HG03159 (cell line): Measurements from ENCODE around the gene CAND2.

ENCODE experiments used
- ATAC-seq: cut with Tn5 transposase; IDR thresholded peaks from one replicate; pipeline ENCODE4 v1.9.1; 2021; ENCODE audit warnings: mild to moderate bottlenecking, moderate library complexity; ENCODE audit not compliant: unreplicated experiment

The CAND2 gene

GRCh38 chr3:12799525-12800440 is 3.3 kb downstream of the CAND2 start:
- no peak for ATAC-seq

DNA sequence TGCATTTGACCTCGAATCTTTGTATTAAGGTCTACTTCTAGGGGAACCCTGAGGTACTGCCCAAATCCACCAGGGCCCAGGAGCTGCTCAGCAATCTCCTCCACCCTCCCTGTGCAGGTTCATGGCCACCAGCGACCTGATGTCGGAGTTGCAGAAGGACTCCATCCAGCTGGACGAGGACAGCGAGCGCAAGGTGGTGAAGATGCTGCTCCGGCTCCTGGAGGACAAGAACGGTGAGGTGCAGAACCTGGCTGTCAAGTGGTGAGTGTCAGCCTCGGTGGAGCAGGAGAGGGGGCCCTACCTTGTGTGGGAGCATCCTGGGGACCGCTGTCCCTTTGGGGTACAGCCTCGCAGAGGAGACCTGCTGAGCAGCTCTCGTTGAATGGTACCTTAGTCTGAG is 6.9 kb downstream of the CAND2 start:
- no peak for ATAC-seq

DNA sequence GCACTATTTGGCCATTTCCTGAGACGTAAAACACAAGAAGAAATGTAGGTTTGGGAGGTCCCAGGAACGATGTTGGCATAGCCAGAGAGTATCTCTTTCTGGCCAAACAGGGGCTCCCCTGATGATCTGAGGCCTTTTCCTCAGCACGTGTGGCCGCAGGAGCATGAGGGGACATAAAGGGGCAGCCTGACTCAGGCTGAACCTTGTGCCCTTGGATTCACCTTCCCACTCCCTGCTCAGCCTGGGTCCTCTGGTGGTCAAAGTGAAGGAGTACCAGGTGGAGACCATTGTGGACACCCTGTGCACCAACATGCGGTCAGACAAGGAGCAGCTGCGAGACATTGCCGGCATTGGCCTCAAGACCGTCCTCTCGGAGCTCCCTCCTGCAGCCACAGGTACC is 10.6 kb downstream of the CAND2 start:
- ATAC-seq, result no peak

DNA sequence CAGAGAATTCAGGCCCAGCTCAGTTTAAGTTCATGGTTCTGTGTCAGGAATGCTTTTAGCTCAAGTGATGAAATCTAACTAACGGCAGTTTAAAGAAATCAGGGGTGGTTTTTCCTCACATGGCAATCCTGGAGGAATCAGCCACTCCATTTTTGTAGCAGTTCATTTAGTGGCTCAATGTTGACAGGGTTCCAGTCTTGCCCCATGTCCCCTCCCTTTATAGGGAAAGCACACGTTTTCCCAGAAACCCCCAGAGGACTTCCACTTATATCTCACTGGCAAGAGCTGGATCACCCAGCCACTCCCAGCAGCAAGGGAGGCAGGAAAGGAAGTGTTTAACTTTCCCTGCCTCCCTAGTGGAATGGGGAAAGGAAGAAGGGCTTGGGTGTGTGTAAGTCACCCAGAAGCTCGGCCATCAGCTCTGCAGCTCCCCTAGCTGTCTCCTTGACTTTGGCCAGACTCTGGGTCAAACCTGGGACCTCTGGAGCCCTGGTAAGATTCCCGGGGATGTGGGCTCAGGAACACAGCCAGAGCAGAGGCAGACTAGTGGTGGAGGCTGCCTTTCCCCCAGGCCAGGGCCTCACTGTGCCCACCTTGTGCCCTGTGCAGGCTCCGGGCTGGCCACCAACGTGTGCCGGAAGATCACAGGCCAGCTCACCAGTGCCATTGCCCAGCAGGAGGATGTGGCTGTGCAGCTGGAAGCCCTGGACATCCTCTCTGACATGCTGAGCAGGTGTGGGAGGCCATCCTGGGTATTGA is 11.3 kb downstream of the CAND2 start:
- ATAC-seq, result no peak

DNA sequence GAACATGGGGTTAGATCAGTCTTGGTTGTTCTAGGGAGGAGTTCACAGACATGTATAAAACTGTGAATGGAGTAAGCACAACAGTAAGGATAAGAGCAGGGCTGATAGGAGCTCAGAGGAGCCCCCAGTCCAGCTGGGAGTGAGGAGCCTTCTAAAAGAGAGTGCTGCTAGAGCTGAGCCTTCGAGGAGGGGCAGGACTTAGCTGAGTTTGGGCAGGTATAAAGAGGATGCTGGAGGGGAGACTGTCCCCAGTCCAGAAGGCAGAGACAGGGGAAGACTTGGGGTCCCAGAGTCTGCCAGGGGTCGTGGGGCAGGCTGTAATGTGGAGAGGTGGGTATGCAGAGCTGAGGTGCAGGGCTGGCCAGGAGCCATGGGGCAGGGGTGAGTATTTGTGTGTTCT is 12.1 kb downstream of the CAND2 start:
- ATAC-seq, result no peak

DNA sequence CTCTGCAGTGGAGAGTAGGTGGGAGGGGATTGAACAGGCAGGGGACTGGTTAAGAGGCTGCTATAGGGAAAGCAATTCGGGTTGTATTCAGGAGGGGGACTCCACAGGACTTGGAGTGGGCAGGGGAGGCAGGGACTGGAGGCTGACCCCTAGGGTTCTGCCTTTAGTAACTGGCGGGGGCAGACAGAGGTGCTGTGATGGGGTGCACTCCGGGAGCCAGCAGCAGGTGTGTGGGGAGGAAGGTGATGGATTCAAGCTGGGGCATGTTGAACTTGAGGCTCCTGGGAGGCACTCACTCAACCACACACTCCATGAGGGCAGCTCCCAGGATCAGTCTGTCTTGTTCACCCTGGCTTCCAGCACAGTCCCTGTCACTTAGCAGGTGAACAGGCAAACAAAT is 12.5 kb downstream of the CAND2 start:
- no peak for ATAC-seq

DNA sequence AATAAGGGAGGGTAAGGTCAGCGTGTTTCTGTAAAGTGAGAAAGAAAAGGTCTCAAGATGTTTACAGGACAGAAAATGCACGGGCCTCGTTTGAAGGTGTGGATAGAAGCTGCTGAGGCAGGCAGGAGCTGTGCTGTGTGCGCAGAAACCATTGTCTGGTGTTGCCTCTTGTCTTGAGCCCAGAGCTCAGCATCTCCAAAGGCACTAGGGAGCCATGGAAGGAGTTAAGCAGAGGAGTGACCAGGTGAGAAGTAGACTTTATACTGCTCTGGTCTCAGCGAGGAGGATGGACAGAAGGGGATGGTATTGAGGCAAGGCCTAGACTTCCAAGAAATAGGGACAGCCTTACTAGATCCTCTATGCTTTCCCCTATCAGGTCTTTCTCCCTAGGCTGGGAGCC is 13.0 kb downstream of the CAND2 start:
- no peak for ATAC-seq

DNA sequence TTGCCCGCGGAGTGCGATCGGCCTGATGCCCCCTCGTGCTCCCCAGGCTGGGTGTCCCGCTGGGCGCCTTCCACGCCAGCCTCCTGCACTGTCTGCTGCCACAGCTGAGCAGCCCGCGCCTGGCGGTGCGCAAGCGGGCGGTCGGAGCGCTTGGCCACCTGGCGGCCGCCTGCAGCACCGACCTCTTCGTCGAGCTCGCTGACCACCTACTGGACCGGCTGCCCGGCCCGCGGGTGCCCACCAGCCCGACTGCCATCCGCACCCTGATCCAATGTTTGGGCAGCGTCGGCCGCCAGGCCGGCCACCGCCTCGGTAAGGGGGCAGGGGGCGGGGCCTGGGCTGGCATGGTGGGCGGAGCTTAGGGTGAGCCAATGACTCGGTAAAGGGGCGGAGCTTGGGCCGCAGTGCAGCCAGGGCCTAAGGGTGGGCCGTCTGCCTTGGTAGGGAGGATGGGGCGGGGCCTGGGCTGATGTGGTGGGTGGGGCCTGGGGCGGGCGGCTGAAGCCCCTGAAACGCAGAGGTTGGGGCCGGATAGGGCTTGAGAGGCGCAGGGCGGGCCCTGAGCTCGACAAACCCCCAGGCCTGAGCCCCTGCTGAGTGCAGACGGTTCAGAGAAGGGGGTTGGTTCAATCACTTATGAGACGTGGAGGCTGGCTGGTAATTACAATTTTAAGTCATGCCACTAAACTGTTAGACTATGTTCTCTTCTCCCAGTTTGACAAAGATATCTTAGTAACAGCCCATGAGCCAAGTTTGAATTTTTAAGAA is 13.7 kb downstream of the CAND2 start:
- peak; percentile 99 for ATAC-seq

- ATAC-seq, result no peak
Observed at GRCh38 chr3:12810961-12811360, 14.5 kb downstream of the CAND2 start.

- no peak for ATAC-seq
Observed at GRCh38 chr3:12812812-12813211, 16.3 kb downstream of the CAND2 start.

GRCh38 chr3:12813967-12814366 is 17.5 kb downstream of the CAND2 start:
- ATAC-seq, result no peak

DNA sequence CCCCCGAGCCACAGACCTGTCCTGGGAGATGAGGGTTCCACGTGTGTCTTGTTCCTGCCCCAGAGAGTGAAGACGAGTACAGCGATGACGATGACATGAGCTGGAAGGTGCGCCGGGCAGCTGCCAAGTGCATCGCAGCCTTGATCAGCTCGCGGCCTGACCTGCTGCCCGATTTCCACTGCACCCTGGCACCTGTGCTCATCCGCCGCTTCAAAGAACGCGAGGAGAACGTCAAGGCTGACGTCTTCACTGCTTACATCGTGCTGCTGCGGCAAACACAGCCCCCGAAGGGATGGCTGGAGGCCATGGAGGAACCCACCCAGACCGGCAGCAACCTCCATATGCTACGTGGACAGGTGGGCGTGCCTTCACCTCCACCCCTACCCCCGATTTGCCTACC is 18.6 kb downstream of the CAND2 start:
- no peak for ATAC-seq

DNA sequence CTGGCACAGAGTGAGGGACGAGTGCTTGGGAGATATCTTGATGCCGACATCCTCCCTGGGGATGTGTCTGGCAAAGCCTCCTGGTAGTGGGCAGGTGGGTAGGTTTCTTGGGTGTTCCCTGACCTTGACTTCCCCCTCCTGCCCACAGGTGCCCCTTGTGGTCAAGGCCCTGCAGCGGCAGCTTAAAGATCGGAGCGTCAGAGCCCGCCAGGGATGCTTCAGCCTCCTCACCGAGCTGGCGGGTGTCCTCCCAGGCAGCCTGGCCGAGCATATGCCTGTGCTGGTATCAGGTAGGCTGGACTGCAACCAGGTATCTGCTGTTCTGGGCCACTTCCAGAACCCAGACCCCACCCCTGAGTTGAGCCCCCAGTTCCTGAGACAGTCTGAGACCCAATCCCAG is 19.2 kb downstream of the CAND2 start:
- ATAC-seq, result no peak

GRCh38 chr3:12816521-12817342 is 20.3 kb downstream of the CAND2 start:
- no peak for ATAC-seq

DNA sequence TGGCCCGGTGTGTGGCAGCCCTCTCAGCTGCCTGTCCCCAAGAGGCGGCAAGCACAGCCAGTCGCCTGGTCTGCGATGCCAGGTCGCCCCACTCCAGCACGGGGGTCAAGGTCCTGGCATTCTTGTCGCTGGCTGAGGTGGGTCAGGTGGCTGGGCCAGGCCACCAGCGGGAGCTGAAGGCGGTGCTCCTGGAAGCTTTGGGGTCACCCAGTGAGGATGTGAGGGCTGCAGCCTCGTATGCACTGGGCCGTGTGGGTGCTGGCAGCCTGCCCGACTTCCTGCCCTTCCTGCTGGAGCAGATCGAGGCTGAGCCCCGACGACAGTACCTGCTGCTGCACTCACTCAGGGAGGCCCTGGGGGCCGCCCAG is 20.8 kb downstream of the CAND2 start:
- ATAC-seq, result no peak

- no peak for ATAC-seq
Observed at GRCh38 chr3:12818273-12818672, 21.8 kb downstream of the CAND2 start.

DNA sequence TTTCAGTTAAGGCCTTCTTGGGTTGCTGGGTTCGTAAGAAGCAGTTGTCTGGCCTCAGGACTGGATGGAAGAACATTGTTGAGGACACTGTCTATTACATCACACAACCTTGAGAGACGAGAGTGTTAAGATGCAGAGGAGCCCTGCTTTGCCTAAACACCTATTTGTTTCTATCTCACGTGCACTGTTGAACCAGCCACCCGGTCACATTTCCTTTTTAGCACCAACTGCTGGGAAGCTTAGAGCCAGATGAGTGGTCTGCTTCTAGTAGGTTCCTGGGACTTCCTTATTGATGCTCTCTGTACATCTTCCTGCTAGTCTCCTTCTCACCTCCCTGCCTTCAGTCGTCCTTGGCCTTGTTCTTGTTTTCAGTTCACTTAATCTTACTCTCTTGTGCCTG is 22.3 kb downstream of the CAND2 start:
- no peak for ATAC-seq

DNA sequence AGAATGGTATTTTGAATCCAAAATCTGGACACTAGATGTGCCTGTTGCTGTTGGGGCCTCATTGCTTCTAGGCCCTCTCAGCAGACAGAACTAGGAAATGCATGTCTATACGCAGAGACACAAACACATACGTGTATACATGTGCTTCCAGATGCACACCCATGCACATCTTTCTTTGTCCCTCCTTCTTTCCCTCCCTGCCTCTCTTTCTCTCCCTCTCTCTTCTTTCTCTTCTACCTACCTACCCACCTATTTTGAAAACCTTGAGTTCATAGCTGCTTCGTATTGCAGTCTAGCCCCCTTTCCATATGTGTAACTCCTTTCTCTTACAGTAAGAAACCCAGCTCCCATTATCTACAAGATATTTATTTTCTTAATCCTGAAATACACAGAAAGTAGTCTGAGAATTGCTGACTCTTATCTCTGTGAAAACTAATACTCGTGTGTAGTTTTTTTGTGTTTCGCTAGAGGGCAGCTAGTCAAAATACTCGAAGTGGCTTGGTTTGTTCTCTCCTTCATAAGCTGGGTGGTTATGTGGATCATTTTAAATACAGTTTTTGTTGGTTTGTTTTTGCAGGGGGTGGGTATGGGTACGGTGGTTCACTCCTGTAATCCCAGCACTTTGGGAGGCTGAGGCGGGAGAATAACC is 26.4 kb downstream of the CAND2 start:
- no peak for ATAC-seq

DNA sequence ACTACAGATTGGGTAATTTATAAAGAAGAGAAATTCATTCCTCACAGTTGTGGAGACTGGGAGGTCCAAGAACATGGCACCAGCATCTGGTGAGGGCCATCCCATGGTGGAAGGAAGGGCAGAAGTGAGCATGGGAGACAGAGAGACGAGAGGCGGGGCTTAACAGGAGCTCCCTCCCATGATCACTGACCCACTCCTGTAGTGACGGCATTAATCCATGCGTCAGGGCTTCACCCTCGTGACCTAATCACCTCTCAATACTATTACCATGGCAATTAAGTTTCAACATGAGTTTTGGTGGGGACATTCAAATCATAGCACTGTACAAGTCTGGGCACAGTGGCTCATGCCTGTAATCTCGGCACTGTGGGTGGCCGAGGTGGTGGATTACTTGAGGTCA is 27.8 kb downstream of the CAND2 start:
- ATAC-seq, result no peak

- ATAC-seq, result no peak
Observed at GRCh38 chr3:12825156-12825555, 28.7 kb downstream of the CAND2 start.
